ENCODE data around the gene KIF5A. TPM values are rescaled to one million over a fixed set of nuclear protein-coding genes. Genes with fewer than 3 reads are reported as not detected.
A peak's percentile ranks its signal among the peaks of the same experiment; 100 is the strongest.

Gene KIF5A
- total RNA-seq, 1 experiment from 2014 or later = 0.05 TPM

DNA sequence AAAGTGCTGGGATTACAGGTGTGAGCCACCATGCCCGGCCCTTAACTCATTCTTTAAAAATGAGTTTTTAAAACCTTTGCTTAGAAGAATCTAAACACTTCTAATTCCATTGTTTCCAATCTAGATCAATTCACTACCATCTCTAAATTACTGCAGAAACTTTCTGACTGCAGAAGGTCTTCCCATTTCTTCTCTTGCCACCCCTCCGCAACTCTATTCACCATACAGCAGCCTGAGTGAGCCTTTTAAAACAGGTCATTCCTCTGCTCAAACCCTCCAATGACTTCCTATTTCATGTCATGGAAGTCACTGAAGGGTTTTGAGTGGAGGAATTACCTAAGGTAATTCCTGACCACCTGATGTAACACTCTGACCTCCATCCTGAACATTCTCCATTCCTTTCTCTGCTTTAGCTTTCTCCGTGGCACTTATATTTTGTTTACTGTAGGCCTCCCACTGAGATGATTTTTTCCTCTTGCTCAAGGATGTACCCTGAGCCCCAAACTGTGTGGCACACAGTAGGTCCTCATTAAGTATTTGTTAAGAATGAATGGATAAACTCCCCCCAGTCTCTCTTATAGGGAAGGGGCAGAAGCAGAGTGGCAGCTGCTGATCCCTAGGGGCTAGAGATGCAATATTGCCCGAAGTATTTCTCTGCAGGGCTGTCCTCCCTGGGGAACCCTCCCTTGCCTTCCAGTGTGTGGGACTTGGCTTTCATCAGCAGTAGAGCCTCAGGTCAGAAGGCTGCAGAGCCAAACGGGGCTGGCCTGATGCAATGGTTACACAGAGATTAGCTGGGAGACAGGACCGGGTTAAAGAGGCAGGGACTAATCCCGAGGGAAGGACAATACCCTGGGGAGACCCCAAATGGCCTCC, 30.7 kb upstream of the KIF5A start:
- no peaks in the 10 kb centered on the region for H3K9me3 Mint-ChIP-seq (ENCODE audit: unreplicated experiment)
- intact Hi-C loops (cut with micrococcal nuclease; ENCODE audit: unreplicated experiment) = no loop called here
- H3K4me1 Mint-ChIP-seq (ENCODE audit: low read depth, unreplicated experiment) = peaks cover 24% of the 10 kb centered on the region
- Histone ChIP-seq H3K4me1 (peaks cover 25% of the 10 kb centered on the region), H3K36me3 (ENCODE audit: control insufficient read depth, insufficient read depth, low read length) (peaks cover 4% of the 10 kb centered on the region), H3K27me3 (replicated peaks; ENCODE audit: control insufficient read depth, insufficient read depth, low read length) (no peaks in the 10 kb centered on the region), H3K4me3 (ENCODE audit: low read depth, low read length) (peak overlapping the region; percentile 71), H3K9me3 (no peaks in the 10 kb centered on the region)
- H3K4me3 Mint-ChIP-seq (ENCODE audit: unreplicated experiment) = peak overlapping the region; percentile 86
- H3K36me3 Mint-ChIP-seq (ENCODE audit: insufficient read depth, unreplicated experiment) = peaks cover 98% of the 10 kb centered on the region
- H3K27ac Mint-ChIP-seq (ENCODE audit: unreplicated experiment) = peak overlapping the region; percentile 94
- TF ChIP-seq, protein P1, sequence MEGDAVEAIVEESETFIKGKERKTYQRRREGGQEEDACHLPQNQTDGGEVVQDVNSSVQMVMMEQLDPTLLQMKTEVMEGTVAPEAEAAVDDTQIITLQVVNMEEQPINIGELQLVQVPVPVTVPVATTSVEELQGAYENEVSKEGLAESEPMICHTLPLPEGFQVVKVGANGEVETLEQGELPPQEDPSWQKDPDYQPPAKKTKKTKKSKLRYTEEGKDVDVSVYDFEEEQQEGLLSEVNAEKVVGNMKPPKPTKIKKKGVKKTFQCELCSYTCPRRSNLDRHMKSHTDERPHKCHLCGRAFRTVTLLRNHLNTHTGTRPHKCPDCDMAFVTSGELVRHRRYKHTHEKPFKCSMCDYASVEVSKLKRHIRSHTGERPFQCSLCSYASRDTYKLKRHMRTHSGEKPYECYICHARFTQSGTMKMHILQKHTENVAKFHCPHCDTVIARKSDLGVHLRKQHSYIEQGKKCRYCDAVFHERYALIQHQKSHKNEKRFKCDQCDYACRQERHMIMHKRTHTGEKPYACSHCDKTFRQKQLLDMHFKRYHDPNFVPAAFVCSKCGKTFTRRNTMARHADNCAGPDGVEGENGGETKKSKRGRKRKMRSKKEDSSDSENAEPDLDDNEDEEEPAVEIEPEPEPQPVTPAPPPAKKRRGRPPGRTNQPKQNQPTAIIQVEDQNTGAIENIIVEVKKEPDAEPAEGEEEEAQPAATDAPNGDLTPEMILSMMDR (IDR thresholded peaks at IDR 0.05; ENCODE audit: insufficient read depth in 1 of 2, low read depth in 1 of 2, low read length in 1 of 2, severe bottlenecking in 1 of 2, unreplicated experiment in 1 of 2) = no peak
- no TSS peak for BruUV-seq (replicated peaks)
- CTCF ChIA-PET = no interaction called here
- POLR2A ChIA-PET = no interaction called here
- H3K27me3 Mint-ChIP-seq (ENCODE audit: insufficient read depth, unreplicated experiment) = no peaks in the 10 kb centered on the region
- peak; percentile 74 to 75 for DNase-seq

DNA sequence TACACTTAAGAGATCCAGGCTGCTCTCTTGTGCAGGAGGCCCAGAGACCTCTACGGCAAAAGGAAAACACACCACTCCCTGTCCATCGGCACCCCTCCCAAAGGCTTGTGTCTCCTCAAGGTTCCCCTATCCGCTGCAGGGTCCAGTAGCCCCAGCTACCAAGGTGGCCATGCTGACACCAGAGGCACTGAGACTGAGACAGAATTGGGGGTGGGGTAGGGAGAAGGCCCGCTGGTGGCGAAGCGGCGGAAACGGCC, 30.1 kb upstream of the KIF5A start:
- Mint-ChIP-seq H3K27ac (ENCODE audit: unreplicated experiment) (peak overlapping the region; percentile 94), H3K4me3 (ENCODE audit: unreplicated experiment) (peak overlapping the region; percentile 86), H3K27me3 (ENCODE audit: insufficient read depth, unreplicated experiment) (no peaks in the 10 kb centered on the region), H3K4me1 (ENCODE audit: low read depth, unreplicated experiment) (peaks cover 29% of the 10 kb centered on the region), H3K36me3 (ENCODE audit: insufficient read depth, unreplicated experiment) (peaks cover 94% of the 10 kb centered on the region), H3K9me3 (ENCODE audit: unreplicated experiment) (no peaks in the 10 kb centered on the region)
- ChIA-PET CTCF (interaction anchor here (1.2 kb wide), 1 partner anchor 61 kb away, joined by 4 read pairs; no protein-coding TSS in a partner anchor), POLR2A (interaction anchor here (1.4 to 1.6 kb wide), 2 partner anchors 27 to 31 kb away, joined by 5 to 6 read pairs; partner anchors contain the start of gene DCTN2)
- intact Hi-C loops (cut with micrococcal nuclease; ENCODE audit: unreplicated experiment) = loop anchor here (5.0 kb wide), 2 partner anchors 103 to 208 kb away; no protein-coding TSS in a partner anchor
- peak; percentile 70 to 71 for DNase-seq
- Histone ChIP-seq H3K4me1 (peaks cover 30% of the 10 kb centered on the region), H3K4me3 (ENCODE audit: low read depth, low read length) (peak overlapping the region; percentile 71), H3K27me3 (replicated peaks; ENCODE audit: control insufficient read depth, insufficient read depth, low read length) (no peaks in the 10 kb centered on the region), H3K36me3 (ENCODE audit: control insufficient read depth, insufficient read depth, low read length) (peaks cover 4% of the 10 kb centered on the region), H3K9me3 (no peaks in the 10 kb centered on the region)
- TF ChIP-seq, protein P1 (IDR thresholded peaks at IDR 0.05; ENCODE audit: insufficient read depth in 1 of 2, low read depth in 1 of 2, low read length in 1 of 2, severe bottlenecking in 1 of 2, unreplicated experiment in 1 of 2) = no peak
- BruUV-seq (replicated peaks) = no TSS peak

DNA sequence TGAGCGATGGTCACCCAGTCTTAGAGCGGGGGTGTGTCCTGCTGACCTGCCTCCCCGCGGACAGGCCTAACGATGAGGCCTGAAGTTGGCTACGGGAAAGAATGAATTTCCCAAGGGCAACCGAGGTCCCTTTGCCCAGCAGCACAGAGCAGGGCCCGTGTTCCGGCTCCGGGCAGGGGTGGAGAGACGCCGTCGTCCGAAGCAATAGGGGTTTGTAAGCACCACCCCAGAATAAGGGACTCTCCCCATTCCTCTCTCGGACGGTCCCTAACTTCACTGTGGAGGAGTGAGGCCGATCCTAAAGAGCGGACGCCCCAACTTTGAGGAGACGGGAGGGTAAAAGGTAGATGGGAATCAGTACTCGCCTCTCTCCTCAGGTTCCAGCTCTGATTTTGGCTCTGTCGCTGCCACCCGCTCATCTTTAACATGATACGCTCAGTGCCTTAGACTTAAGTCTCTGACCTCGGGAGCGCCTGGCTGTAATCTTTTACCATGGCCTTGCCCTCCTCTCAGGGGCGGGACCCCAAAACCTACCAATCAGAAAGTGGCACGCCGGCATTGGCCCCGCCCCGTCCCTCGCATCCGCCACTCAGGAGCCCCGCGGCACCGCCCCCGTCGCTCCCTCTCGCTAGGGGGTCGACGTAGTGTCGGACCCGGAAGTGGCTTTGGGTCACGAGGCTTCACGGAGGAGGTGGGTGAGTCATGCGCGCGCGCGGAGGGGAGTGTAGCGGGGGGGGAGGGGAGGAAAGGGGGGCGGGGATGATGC, 29.6 kb upstream of the KIF5A start, which contains the start of gene DDIT3:
DDIT3 (minus strand) TSS at position 462 of the 766 bp plus-strand sequence. CDS start 3,108 bp downstream, outside the sequence.
- no peaks in the 10 kb centered on the region for H3K9me3 Mint-ChIP-seq (ENCODE audit: unreplicated experiment)
- peaks cover 94% of the 10 kb centered on the region for H3K36me3 Mint-ChIP-seq (ENCODE audit: insufficient read depth, unreplicated experiment)
- peak within 1 kb of the TSS; percentile 86 for H3K4me3 Mint-ChIP-seq (ENCODE audit: unreplicated experiment)
- Histone ChIP-seq H3K36me3 (ENCODE audit: control insufficient read depth, insufficient read depth, low read length) (peaks cover 6% of the 10 kb centered on the region), H3K4me3 (ENCODE audit: low read depth, low read length) (peak within 1 kb of the TSS; percentile 71), H3K9me3 (no peaks in the 10 kb centered on the region), H3K27me3 (replicated peaks; ENCODE audit: control insufficient read depth, insufficient read depth, low read length) (no peaks in the 10 kb centered on the region), H3K4me1 (peaks cover 33% of the 10 kb centered on the region)
- intact Hi-C loops (cut with micrococcal nuclease; ENCODE audit: unreplicated experiment) = loop anchor here (5.0 kb wide), 2 partner anchors 102 to 207 kb away; no protein-coding TSS in a partner anchor
- no peaks in the 10 kb centered on the region for H3K27me3 Mint-ChIP-seq (ENCODE audit: insufficient read depth, unreplicated experiment)
- TF ChIP-seq, protein P1 (IDR thresholded peaks at IDR 0.05; ENCODE audit: insufficient read depth in 1 of 2, low read depth in 1 of 2, low read length in 1 of 2, severe bottlenecking in 1 of 2, unreplicated experiment in 1 of 2) = no peak
- TSS peak; percentile 58 for BruUV-seq (replicated peaks)
- H3K27ac Mint-ChIP-seq (ENCODE audit: unreplicated experiment) = peak within 1 kb of the TSS; percentile 94
- H3K4me1 Mint-ChIP-seq (ENCODE audit: low read depth, unreplicated experiment) = peaks cover 29% of the 10 kb centered on the region
- peak; percentile 99 for DNase-seq
- CTCF ChIA-PET = interaction anchor here (1.2 kb wide), 1 partner anchor 62 kb away, joined by 4 read pairs; no protein-coding TSS in a partner anchor
- POLR2A ChIA-PET = interaction anchor here (0.5 to 1.6 kb wide), 5 partner anchors 20 to 184 kb away, joined by 3 to 6 read pairs (median 3); partner anchors contain the start of gene DCTN2

Measured in Caco-2 (cell line).